ENCODE results near the gene SETBP1. TPM values are rescaled to one million over a fixed set of nuclear protein-coding genes. Genes with fewer than 3 reads are reported as not detected.

The SETBP1 gene
- polyA plus RNA-seq, 3 donors from 2014 or later: 1.2 to 4.3 TPM; not detected in 1

DNA sequence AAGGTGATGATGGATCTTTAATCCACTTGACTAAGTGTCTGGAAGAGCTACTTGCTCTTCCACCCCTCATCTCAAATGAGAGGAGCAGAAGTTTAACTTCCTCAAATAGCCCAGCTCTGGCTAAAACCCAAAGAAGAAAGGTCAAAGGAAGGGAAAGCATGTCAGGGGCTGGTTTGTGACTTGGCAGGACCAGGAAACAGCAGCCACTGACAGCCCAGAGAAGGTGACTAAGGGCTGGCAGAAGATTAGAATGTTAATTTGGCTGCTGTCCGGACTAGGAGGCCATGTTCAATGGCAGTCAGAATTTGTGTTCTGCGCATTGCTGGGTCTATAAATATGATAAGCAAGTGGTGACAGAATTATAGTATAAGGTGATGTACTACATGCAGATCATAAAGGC lies 386.2 kb downstream of the SETBP1 start:
- Mint-ChIP-seq H3K4me3 (no peak overlapping the region), H3K27me3 (ENCODE audit: low read depth in 3 of 3) (no peaks in the 10 kb centered on the region), H3K36me3 (peaks cover 23 to 34% (median 24%) of the 10 kb centered on the region in 3 donors), H3K27ac (peak overlapping the region in 2 of 6 donors; percentile 9 to 44), H3K4me1 (peaks cover 23 to 36% of the 10 kb centered on the region in 2 donors), H3K9me3 (no peaks in the 10 kb centered on the region)
- no peak for DNase-seq

- Mint-ChIP-seq H3K27ac (no peak overlapping the region), H3K36me3 (peaks cover 14 to 23% (median 14%) of the 10 kb centered on the region in 3 donors), H3K27me3 (ENCODE audit: low read depth in 3 of 3) (no peaks in the 10 kb centered on the region), H3K9me3 (no peaks in the 10 kb centered on the region), H3K4me3 (no peak overlapping the region), H3K4me1 (peaks cover 23 to 36% of the 10 kb centered on the region in 2 donors)
- no peak for DNase-seq
These were observed 387.9 kb downstream of the SETBP1 start for GRCh38 chr18:45068400-45069094.

GRCh38 chr18:45069546-45069945 lies 388.9 kb downstream of the SETBP1 start:
- Mint-ChIP-seq H3K4me3 (no peak overlapping the region), H3K9me3 (no peaks in the 10 kb centered on the region), H3K27me3 (ENCODE audit: low read depth in 3 of 3) (no peaks in the 10 kb centered on the region), H3K27ac (no peak overlapping the region), H3K4me1 (peaks cover 23 to 36% of the 10 kb centered on the region in 2 donors), H3K36me3 (peaks cover 6 to 14% (median 7%) of the 10 kb centered on the region in 3 donors)
- no peak for DNase-seq

GRCh38 chr18:45071956-45072355 lies 391.3 kb downstream of the SETBP1 start:
- Mint-ChIP-seq H3K9me3 (no peaks in the 10 kb centered on the region), H3K36me3 (peaks cover 0 to 5% (median 4%) of the 10 kb centered on the region in 3 donors), H3K27me3 (ENCODE audit: low read depth in 3 of 3) (peaks cover 0 to 2% (median 0%) of the 10 kb centered on the region in 3 donors), H3K4me1 (peaks cover 3 to 15% of the 10 kb centered on the region in 2 donors), H3K27ac (no peak overlapping the region), H3K4me3 (no peak overlapping the region)
- no peak for DNase-seq

DNA sequence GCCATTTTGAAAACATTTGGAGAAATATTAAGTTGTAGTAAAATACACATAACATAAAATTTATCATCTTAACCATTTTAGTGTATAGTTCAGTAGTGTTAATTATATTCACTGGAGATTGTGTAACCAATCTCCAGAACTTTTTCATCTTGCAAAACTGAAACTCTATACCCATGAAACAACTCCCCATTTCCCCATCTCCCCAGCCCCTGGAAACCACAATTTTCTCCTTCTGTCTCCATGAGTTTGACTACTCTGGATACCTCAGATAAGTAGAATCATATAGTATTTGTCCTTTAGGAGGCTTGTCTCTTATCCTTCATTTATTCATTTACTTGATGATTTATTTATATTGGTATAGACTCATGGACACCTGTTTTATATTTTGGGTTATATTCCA lies 392.9 kb downstream of the SETBP1 start:
- H3K27ac Mint-ChIP-seq: no peak overlapping the region
- H3K4me3 Mint-ChIP-seq: no peak overlapping the region

GRCh38 chr18:45081566-45082181 lies 401.0 kb downstream of the SETBP1 start:
- no peak for DNase-seq
- H3K9me3 Mint-ChIP-seq: peaks cover 0 to 8% (median 6%) of the 10 kb centered on the region in 6 donors
- no peak overlapping the region for H3K4me3 Mint-ChIP-seq
- peaks cover 4 to 13% (median 10%) of the 10 kb centered on the region in 3 donors for H3K36me3 Mint-ChIP-seq
- H3K27me3 Mint-ChIP-seq (ENCODE audit: low read depth in 3 of 3): peaks cover 0 to 4% (median 2%) of the 10 kb centered on the region in 3 donors
- no peaks in the 10 kb centered on the region for H3K4me1 Mint-ChIP-seq
- no peak overlapping the region for H3K27ac Mint-ChIP-seq

More for the DNA sequence above, 392.9 kb downstream of the SETBP1 start:
- DNase-seq: no peak
- no peaks in the 10 kb centered on the region for H3K9me3 Mint-ChIP-seq
- H3K27me3 Mint-ChIP-seq (ENCODE audit: low read depth in 3 of 3): peaks cover 0 to 2% (median 0%) of the 10 kb centered on the region in 3 donors
- peaks cover 2 to 15% of the 10 kb centered on the region in 2 donors for H3K4me1 Mint-ChIP-seq
- peaks cover 0 to 6% (median under 1%) of the 10 kb centered on the region in 3 donors for H3K36me3 Mint-ChIP-seq

- Mint-ChIP-seq H3K4me3 (no peak overlapping the region), H3K36me3 (peaks cover 4 to 10% (median 9%) of the 10 kb centered on the region in 3 donors), H3K4me1 (no peaks in the 10 kb centered on the region), H3K9me3 (peaks cover 0 to 8% (median 6%) of the 10 kb centered on the region in 6 donors), H3K27ac (no peak overlapping the region), H3K27me3 (ENCODE audit: low read depth in 3 of 3) (peaks cover 0 to 4% (median 2%) of the 10 kb centered on the region in 3 donors)
- DNase-seq: no peak
These were observed 402.7 kb downstream of the SETBP1 start for GRCh38 chr18:45083226-45083855.

GRCh38 chr18:45084206-45084605 lies 403.5 kb downstream of the SETBP1 start:
- Mint-ChIP-seq H3K9me3 (peaks cover 0 to 8% (median 6%) of the 10 kb centered on the region in 6 donors), H3K27ac (no peak overlapping the region), H3K36me3 (peaks cover 4 to 10% (median 9%) of the 10 kb centered on the region in 3 donors), H3K4me1 (no peaks in the 10 kb centered on the region), H3K4me3 (no peak overlapping the region), H3K27me3 (ENCODE audit: low read depth in 3 of 3) (peaks cover 0 to 7% (median 5%) of the 10 kb centered on the region in 3 donors)
- DNase-seq: no peak

DNA sequence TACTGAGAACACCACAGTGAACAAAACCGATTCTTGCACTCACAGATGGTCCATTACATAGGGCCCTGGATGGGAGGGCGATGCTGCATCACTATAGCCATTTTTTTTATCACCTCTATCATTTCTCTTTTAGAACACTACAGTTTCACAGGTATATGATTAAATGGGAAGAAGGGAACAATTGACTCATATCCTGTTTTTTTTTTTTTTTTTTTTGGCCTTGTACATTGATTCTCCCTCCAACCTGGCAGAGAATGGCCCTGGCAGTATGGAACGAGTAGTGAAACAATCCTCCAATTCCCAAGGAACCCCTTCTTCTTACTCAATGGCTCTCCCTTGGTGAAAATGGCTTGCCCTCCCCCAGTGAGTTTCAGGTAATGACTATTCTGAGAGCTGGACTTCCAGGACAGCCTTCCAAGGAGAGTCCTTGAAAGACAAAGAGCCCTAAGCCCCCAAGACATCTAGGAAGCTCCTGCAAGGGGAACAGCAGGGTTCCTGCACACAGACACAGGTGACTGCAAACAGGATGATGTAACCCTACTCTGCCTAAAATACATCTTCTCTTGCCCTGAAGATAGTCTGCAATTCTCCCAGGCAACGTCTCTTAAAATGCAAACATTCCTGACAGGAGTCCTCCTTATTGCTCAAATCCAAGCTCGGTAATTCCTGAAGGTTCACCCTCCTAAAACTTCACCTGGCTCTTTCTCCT lies 405.4 kb downstream of the SETBP1 start:
- no peaks in the 10 kb centered on the region for H3K4me1 Mint-ChIP-seq
- no peak for DNase-seq
- H3K27ac Mint-ChIP-seq: no peak overlapping the region
- no peak overlapping the region for H3K4me3 Mint-ChIP-seq
- H3K27me3 Mint-ChIP-seq (ENCODE audit: low read depth in 3 of 3): peaks cover 0 to 7% (median 6%) of the 10 kb centered on the region in 3 donors
- peaks cover 3 to 9% (median 8%) of the 10 kb centered on the region in 3 donors for H3K36me3 Mint-ChIP-seq
- H3K9me3 Mint-ChIP-seq: peaks cover 0 to 6% (median 5%) of the 10 kb centered on the region in 6 donors

DNA sequence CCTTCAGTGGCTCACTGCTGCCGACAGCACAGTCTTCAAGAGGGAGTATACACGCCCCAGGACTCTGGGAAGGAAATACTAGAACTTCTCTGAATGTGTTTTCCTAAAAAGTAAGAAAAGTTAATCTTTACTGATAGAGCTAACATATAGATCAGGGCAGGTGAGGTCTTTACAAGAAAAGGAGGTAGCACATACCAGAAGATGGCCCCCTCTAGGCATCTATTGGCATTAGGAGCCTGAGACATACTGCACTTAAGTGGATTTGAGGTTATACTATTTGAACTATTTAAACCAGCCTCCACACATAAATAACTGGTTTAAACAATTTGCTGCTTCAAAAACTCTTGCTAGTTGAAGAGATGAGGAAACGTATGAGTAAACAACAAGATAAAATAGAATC lies 406.1 kb downstream of the SETBP1 start:
- Mint-ChIP-seq H3K27me3 (ENCODE audit: low read depth in 3 of 3) (peaks cover 0 to 7% (median 6%) of the 10 kb centered on the region in 3 donors), H3K9me3 (peaks cover 0 to 4% (median 0%) of the 10 kb centered on the region in 6 donors), H3K4me1 (no peaks in the 10 kb centered on the region), H3K4me3 (no peak overlapping the region), H3K36me3 (peaks cover 0 to 3% (median 2%) of the 10 kb centered on the region in 3 donors), H3K27ac (no peak overlapping the region)
- DNase-seq: no peak

DNA sequence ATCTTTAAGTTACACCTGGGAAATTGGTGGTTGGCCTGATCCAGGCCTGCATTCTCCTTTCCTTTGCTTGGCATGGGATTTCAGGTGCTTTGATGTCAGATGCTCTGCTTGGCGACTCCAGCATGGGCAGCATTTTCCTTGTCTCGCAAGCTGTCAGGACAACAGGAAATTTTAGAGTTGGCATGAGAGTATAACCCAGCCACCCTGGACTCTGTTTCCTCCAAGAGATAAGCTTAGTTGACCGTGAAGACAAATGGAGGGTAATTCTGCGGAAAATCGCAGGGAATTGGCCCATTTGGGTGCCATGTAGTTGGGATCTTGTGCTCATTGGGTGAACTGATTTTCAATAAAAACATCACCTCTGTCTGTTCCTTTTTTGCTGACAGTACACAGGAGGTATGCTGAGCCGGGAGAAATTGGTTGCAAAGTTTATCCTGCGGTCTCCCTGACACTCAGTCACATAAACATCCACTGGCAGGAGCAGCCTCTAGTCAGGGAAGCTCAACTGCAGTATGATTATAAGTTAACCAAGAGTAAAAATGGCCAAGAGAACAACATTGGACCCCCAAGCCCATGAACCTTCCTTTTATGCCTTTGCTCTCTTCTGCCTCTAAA lies 409.9 kb downstream of the SETBP1 start:
- H3K4me3 Mint-ChIP-seq: no peak overlapping the region
- H3K27ac Mint-ChIP-seq: no peak overlapping the region
- no peaks in the 10 kb centered on the region for H3K4me1 Mint-ChIP-seq
- peaks cover 0 to 4% (median 3%) of the 10 kb centered on the region in 3 donors for H3K27me3 Mint-ChIP-seq (ENCODE audit: low read depth in 3 of 3)
- H3K36me3 Mint-ChIP-seq: peaks cover 0 to 3% (median 0%) of the 10 kb centered on the region in 3 donors
- H3K9me3 Mint-ChIP-seq: peaks cover 0 to 3% (median 0%) of the 10 kb centered on the region in 6 donors
- no peak for DNase-seq

- H3K36me3 Mint-ChIP-seq: peaks cover 0 to 14% (median 3%) of the 10 kb centered on the region in 3 donors
- H3K4me1 Mint-ChIP-seq: peaks cover 0 to 2% of the 10 kb centered on the region in 2 donors
- H3K27me3 Mint-ChIP-seq (ENCODE audit: low read depth in 3 of 3): peaks cover 0 to 5% (median 3%) of the 10 kb centered on the region in 3 donors
- no peak for DNase-seq
- H3K9me3 Mint-ChIP-seq: peaks cover 0 to under 1% (median 0%) of the 10 kb centered on the region in 6 donors
- H3K27ac Mint-ChIP-seq: no peak overlapping the region
- H3K4me3 Mint-ChIP-seq: no peak overlapping the region
These were observed 419.8 kb downstream of the SETBP1 start for GRCh38 chr18:45100321-45101105.

Data from immature natural killer cell (primary cell).